Measurements from ENCODE around the gene PNLIP. TPM values are rescaled to one million over a fixed set of nuclear protein-coding genes. Genes with fewer than 3 reads are reported as not detected.

Gene PNLIP
- total RNA-seq, 1 donor from 2014 or later: not detected

DNA sequence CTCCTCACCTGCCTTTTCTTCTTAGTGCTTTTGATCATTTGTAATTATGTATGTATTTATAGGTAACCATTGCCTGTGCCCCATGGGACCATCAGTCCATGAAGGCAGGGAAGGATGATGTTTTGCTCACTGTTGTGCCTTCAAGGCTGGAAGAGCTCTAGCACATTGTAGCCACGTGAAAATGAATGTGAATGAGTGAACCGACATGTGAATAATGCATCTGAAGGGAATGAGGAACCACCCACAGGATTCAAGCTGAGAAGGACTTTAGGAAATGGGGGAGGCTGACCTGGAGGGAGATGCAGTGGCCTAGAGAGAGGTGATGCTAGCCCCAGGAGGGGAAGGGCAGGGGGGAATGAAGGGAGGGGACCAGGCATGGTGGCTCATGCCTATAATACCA is 69.1 kb downstream of the PNLIP start:
- DNase-seq (ENCODE audit: low read depth in 2 of 2): no peak

DNA sequence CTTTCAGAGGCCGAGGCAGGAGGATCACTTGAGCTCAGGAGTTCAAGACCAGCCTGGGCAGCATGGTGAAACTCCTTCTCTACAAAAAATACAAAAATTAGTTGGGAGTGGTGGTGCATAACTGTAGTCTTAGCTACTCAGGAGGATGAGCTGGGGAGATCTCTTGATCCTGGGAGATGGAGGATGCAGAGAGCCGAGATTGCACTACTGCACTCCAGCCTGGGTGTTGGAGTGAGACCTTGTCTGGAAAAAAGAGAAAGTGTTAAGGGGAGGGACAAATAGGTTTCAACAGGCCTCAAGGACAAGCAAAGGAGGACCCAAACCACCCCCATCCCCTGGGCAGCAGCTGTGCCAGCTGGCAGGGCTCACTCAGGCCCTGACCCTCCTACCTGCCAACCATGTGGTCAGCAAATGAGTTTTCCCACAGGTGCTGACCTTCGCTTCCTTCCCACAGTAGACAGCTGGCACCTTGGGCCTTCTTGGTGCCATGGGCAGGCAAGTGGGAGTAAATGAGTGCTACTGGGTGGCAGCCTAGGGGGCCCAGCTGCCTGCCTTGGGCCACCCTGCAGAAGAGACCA is 69.6 kb downstream of the PNLIP start:
- no peak for DNase-seq (ENCODE audit: low read depth in 2 of 2)

Other genes starting within 250 kb of the PNLIP start
- not detected in 2 replicates for gene CCDC172, start 221.5 kb upstream of the PNLIP start, total RNA-seq
- under 0.01 TPM in 1 of 2 replicates, not detected in the other for gene PNLIPRP3, start 118.1 kb upstream of the PNLIP start, total RNA-seq
- not detected in 2 replicates for gene PNLIPRP1, start 45.0 kb downstream of the PNLIP start, total RNA-seq
- not detected in 2 replicates for gene PNLIPRP2, start 75.0 kb downstream of the PNLIP start, total RNA-seq
- gene HSPA12A, start 196.6 kb downstream of the PNLIP start, total RNA-seq: 0.38 and 0.77 TPM in 2 replicates

Measured in dermis microvascular lymphatic vessel endothelial cell (primary cell).